HS-27A (cell line): Measurements from ENCODE around the gene ECSCR.

Source experiments
- DNase-seq: peaks from one replicate; pipeline ENCODE4 v3.0.0-alpha.2; 2012; ENCODE audit warnings: low read depth, missing footprints

ECSCR gene

GRCh38 chr5:139473565-139473964, 11.0 kb upstream of the ECSCR start:
- no peak for DNase-seq

- no peak for DNase-seq
Measured at GRCh38 chr5:139473105-139473504, 10.6 kb upstream of the ECSCR start.

GRCh38 chr5:139472386-139473030, 10.0 kb upstream of the ECSCR start:
- no peak for DNase-seq

GRCh38 chr5:139470821-139471300, 8.3 kb upstream of the ECSCR start, which contains the start of gene SMIM33:
TSS of gene SMIM33 (plus strand) at chr5:139471004. CDS start at chr5:139471122, 118 bp downstream.
- no peak for DNase-seq

- no peak for DNase-seq
Measured at GRCh38 chr5:139468421-139468931, 5.9 kb upstream of the ECSCR start.

- DNase-seq, result no peak
Measured at GRCh38 chr5:139461698-139462097, 845 bp downstream of the ECSCR start.

- no peak for DNase-seq
Measured at GRCh38 chr5:139461176-139461575, 1.4 kb downstream of the ECSCR start.

- no peak for DNase-seq
Measured at GRCh38 chr5:139460455-139460854, 2.1 kb downstream of the ECSCR start.

- no peak for DNase-seq
Measured at GRCh38 chr5:139459451-139459934, 3.0 kb downstream of the ECSCR start.

GRCh38 chr5:139458580-139459407, 3.7 kb downstream of the ECSCR start:
- no peak for DNase-seq

GRCh38 chr5:139457653-139458306, 4.8 kb downstream of the ECSCR start:
- DNase-seq, result no peak

- DNase-seq, result no peak
Measured at GRCh38 chr5:139457241-139457640, 5.3 kb downstream of the ECSCR start.

GRCh38 chr5:139456776-139457175, 5.8 kb downstream of the ECSCR start:
- no peak for DNase-seq

- DNase-seq, result no peak
Measured at GRCh38 chr5:139454568-139455290, 7.8 kb downstream of the ECSCR start.

- DNase-seq, result no peak
Measured at GRCh38 chr5:139453683-139454567, 8.6 kb downstream of the ECSCR start.

- DNase-seq, result no peak
Measured at GRCh38 chr5:139451878-139452660, 10.5 kb downstream of the ECSCR start.

GRCh38 chr5:139451176-139451575, 11.4 kb downstream of the ECSCR start:
- DNase-seq, result no peak

GRCh38 chr5:139446956-139447779, 15.4 kb downstream of the ECSCR start:
- no peak for DNase-seq
